Peyer's patch (tissue), 4 donors: Measurements from ENCODE around the gene FLT3LG.

Experiments used
- POLR2A ChIP-seq, 2 donors: fragments of 450-650 bp; IDR thresholded peaks; one replicate each; pipeline ENCODE4 v1.5.1; 2017; ENCODE audit warnings: antibody characterized with exemption in 2 of 2, mild to moderate bottlenecking in 2 of 2, moderate library complexity in 2 of 2
- TF ChIP-seq, protein P1 (sequence below), 6 experiments: fragments of 450-650 bp in 4 of 6; fragments of 200-600 bp in 2 of 6; sonication (generic) in 1 of 6; IDR thresholded peaks; one replicate each; pipeline ENCODE4 v1.5.1; 2017 to 2019; ENCODE audit warnings: antibody characterized with exemption in 6 of 6, mild to moderate bottlenecking in 3 of 6, moderate library complexity in 1 of 6

DNA sequence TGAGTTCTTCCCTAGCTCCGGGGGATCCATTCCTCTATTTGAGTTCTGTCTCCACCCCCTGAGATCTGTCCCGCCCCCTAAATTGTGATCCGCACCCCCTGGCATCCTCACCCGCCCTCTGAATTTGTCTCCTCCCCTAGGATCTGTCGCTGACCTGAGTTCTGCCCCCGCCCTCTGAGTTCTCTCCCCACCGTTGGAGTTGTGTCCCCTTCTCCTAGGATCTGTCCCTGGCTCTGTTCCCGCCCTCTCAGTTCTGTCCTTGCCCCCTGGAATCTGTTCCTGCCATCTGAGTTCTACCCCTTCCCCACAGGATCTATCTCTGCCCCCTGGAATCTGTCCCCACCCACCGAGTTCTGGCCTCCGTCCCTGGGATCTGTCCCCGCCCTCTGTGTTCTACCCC lies 31.7 kb upstream of the FLT3LG start:
- TF ChIP-seq, protein P1, sequence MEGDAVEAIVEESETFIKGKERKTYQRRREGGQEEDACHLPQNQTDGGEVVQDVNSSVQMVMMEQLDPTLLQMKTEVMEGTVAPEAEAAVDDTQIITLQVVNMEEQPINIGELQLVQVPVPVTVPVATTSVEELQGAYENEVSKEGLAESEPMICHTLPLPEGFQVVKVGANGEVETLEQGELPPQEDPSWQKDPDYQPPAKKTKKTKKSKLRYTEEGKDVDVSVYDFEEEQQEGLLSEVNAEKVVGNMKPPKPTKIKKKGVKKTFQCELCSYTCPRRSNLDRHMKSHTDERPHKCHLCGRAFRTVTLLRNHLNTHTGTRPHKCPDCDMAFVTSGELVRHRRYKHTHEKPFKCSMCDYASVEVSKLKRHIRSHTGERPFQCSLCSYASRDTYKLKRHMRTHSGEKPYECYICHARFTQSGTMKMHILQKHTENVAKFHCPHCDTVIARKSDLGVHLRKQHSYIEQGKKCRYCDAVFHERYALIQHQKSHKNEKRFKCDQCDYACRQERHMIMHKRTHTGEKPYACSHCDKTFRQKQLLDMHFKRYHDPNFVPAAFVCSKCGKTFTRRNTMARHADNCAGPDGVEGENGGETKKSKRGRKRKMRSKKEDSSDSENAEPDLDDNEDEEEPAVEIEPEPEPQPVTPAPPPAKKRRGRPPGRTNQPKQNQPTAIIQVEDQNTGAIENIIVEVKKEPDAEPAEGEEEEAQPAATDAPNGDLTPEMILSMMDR (IDR thresholded peaks at IDR 0.05): no peak
- TF ChIP-seq POLR2A (IDR thresholded peaks at IDR 0.05): no peak
